MM.1S (cell line): ENCODE measurements around the gene SLC26A8.

Source experiments
- DNase-seq: peaks from one replicate; pipeline ENCODE4 v3.0.0-alpha.2; 2015
- H2AFZ ChIP-seq: fragments of 300-600 bp; sonication (generic); 2 replicates; pipeline ENCODE4 v1.6.0; 2016; ENCODE audit warnings: antibody characterized with exemption, low read length
- H3F3A ChIP-seq: fragments of 300-600 bp; sonication (generic); 2 replicates; pipeline ENCODE4 v1.6.1; 2016; ENCODE audit warnings: mild to moderate bottlenecking, antibody characterized with exemption, low read length, moderate library complexity, mixed read lengths; ENCODE audit not compliant: insufficient read depth
- H3K27ac ChIP-seq: fragments of 300-600 bp; sonication (generic); 2 replicates; pipeline ENCODE4 v1.5.1; 2016; ENCODE audit warnings: mild to moderate bottlenecking, low read length
- H3K27me3 ChIP-seq: fragments of 300-600 bp; sonication (generic); replicated peaks from 2 replicates; pipeline ENCODE4 v1.6.0; 2016; ENCODE audit warnings: low read length; ENCODE audit not compliant: insufficient read depth
- H3K36me3 ChIP-seq: fragments of 300-600 bp; sonication (generic); replicated peaks from 2 replicates; pipeline ENCODE4 v1.6.1; 2016; ENCODE audit warnings: mild to moderate bottlenecking, low read length, mixed read lengths; ENCODE audit not compliant: insufficient read depth
- H3K4me1 ChIP-seq: fragments of 300-600 bp; sonication (generic); 2 replicates; pipeline ENCODE4 v1.6.1; 2016; ENCODE audit warnings: low read length, mixed read lengths
- H3K4me2 ChIP-seq: fragments of 300-600 bp; sonication (generic); 2 replicates; pipeline ENCODE4 v1.6.0; 2016; ENCODE audit warnings: low read depth, low read length
- H3K4me3 ChIP-seq: fragments of 300-600 bp; sonication (generic); 2 replicates; pipeline ENCODE4 v1.5.1; 2016; ENCODE audit warnings: low read length, mixed read lengths
- H3K79me2 ChIP-seq: fragments of 300-600 bp; sonication (generic); 2 replicates; pipeline ENCODE4 v1.6.1; 2016; ENCODE audit warnings: mixed run types, low read length, mixed read lengths
- H3K9ac ChIP-seq: fragments of 300-600 bp; sonication (generic); 2 replicates; pipeline ENCODE4 v1.6.1; 2016; ENCODE audit warnings: low read length, mixed read lengths
- H3K9me2 ChIP-seq: fragments of 300-600 bp; sonication (generic); replicated peaks from 2 replicates; pipeline ENCODE4 v1.6.1; 2016; ENCODE audit warnings: mild to moderate bottlenecking, low read length, mixed read lengths; ENCODE audit not compliant: insufficient read depth
- H3K9me3 ChIP-seq: fragments of 300-600 bp; sonication (generic); replicated peaks from 2 replicates; pipeline ENCODE4 v1.6.1; 2016; ENCODE audit warnings: mild to moderate bottlenecking, low read length, mixed read lengths; ENCODE audit not compliant: insufficient read depth
- H4K20me1 ChIP-seq: fragments of 300-600 bp; sonication (generic); 2 replicates; pipeline ENCODE4 v1.6.1; 2016; ENCODE audit warnings: mild to moderate bottlenecking, low read length, moderate library complexity, mixed read lengths; ENCODE audit not compliant: insufficient read depth
- EZH2 ChIP-seq: fragments of 300-600 bp; sonication (generic); optimal IDR thresholded peaks from 2 replicates; pipeline ENCODE3; 2017; ENCODE audit warnings: low read depth, mild to moderate bottlenecking, antibody characterized with exemption, low read length, mixed read lengths
- EZH2phosphoT487 ChIP-seq: fragments of 300-600 bp; sonication (generic); IDR thresholded peaks from 2 replicates; pipeline ENCODE4 v1.6.1; 2018; ENCODE audit warnings: antibody characterized with exemption, low read length
- TF ChIP-seq, protein P1 (sequence below): fragments of 300-600 bp; sonication (generic); IDR thresholded peaks from 2 replicates; pipeline ENCODE4 v1.5.1; 2016; ENCODE audit warnings: antibody characterized with exemption, low read length, mixed read lengths

SLC26A8 gene

DNA sequence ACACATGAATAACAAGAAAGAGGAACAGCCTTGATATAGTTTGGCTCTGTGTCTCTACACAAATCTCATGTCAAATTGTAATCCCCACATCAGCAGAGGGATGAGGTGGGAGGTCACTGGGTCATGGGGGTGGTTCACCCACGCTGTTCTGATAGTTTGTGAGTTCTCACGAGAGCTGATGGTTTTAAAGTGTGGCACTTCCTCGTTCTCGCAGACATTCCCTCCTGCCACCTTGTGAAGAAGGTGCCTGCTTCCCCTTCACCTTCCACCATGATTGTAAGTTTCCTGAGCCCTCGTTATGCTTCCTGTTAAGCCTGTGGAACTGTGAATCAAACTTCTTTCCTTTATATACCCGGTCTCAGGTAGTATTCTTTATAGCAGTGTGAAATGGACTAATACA, 116.7 kb downstream of the SLC26A8 start:
- H3K4me1 ChIP-seq, result no peaks in the 10 kb centered on the region
- H3F3A ChIP-seq, result no peaks in the 10 kb centered on the region
- H2AFZ ChIP-seq, result no peak overlapping the region
- H3K4me3 ChIP-seq, result no peak overlapping the region
- H3K36me3 ChIP-seq, result peaks cover 15% of the 10 kb centered on the region
- no peaks in the 10 kb centered on the region for H3K27me3 ChIP-seq
- no peaks in the 10 kb centered on the region for H3K9me3 ChIP-seq
- no peak for DNase-seq
- no peak overlapping the region for H3K27ac ChIP-seq
- H4K20me1 ChIP-seq, result peaks cover 6% of the 10 kb centered on the region; the same call in 1 of the 2 replicates
- peaks cover 95% of the 10 kb centered on the region for H3K79me2 ChIP-seq
- no peaks in the 10 kb centered on the region for H3K9me2 ChIP-seq
- H3K9ac ChIP-seq, result no peak overlapping the region
- no peak overlapping the region for H3K4me2 ChIP-seq
- TF ChIP-seq EZH2phosphoT487 (no peak), EZH2 (no peak)
- TF ChIP-seq, protein P1, sequence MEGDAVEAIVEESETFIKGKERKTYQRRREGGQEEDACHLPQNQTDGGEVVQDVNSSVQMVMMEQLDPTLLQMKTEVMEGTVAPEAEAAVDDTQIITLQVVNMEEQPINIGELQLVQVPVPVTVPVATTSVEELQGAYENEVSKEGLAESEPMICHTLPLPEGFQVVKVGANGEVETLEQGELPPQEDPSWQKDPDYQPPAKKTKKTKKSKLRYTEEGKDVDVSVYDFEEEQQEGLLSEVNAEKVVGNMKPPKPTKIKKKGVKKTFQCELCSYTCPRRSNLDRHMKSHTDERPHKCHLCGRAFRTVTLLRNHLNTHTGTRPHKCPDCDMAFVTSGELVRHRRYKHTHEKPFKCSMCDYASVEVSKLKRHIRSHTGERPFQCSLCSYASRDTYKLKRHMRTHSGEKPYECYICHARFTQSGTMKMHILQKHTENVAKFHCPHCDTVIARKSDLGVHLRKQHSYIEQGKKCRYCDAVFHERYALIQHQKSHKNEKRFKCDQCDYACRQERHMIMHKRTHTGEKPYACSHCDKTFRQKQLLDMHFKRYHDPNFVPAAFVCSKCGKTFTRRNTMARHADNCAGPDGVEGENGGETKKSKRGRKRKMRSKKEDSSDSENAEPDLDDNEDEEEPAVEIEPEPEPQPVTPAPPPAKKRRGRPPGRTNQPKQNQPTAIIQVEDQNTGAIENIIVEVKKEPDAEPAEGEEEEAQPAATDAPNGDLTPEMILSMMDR, result no peak

DNA sequence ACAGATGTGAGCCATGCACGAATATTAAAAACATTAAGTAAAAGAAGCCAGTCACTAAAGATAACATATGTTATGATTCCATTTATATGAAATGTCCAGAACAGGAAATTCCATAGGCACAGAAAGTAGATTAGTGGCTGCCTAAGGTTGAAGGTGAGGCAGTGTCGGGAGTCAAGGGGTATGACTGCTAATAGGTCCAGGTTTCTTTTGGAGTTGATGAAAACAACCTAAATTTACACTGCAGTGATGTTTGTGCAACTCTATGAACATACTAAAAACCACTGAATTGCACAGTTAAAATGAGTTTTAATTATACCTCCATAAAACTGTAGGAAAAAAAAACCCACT, 118.0 kb downstream of the SLC26A8 start:
- H4K20me1 ChIP-seq, result peaks cover 6% of the 10 kb centered on the region; the same call in 1 of the 2 replicates

DNA sequence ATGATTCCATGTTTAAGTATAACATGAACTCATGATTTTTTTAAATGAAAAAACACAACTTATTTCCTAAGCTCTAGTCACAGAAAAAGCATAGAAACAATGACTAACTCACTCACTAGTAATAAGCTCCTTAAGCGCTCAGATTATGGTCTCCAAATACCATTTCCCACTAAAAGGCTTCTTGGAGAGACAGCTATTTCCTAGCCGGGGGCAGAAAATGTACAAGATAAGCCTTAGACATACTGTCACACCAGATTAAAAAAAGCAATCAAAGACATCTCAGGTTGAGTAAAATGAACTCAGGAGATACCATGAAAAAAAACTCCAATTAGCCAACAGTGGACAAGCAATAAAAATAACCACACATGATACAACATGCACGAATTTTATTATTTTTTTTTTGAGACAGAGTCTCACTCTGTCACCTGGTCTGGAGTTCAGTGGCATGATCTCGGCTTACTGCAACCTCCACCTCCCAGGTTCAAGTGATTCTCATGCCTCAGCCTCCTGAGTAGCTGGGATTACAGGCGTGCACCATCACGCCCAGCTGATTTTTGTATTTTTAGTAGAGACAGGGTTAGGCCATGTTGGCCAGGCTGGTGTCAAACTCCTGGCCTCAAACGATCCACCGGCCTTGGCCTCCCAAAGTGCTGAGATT, 118.5 kb downstream of the SLC26A8 start:
- peaks cover 6% of the 10 kb centered on the region; the same call in 1 of the 2 replicates for H4K20me1 ChIP-seq
- H3K27me3 ChIP-seq, result no peaks in the 10 kb centered on the region
- H3F3A ChIP-seq, result no peaks in the 10 kb centered on the region
- H2AFZ ChIP-seq, result no peak overlapping the region
- no peaks in the 10 kb centered on the region for H3K9me2 ChIP-seq
- H3K27ac ChIP-seq, result no peak overlapping the region
- TF ChIP-seq EZH2phosphoT487 (no peak), EZH2 (no peak)
- TF ChIP-seq, protein P1, result no peak
- H3K9me3 ChIP-seq, result no peaks in the 10 kb centered on the region
- H3K4me3 ChIP-seq, result no peak overlapping the region
- peaks cover 13% of the 10 kb centered on the region for H3K36me3 ChIP-seq
- DNase-seq, result no peak
- no peak overlapping the region for H3K9ac ChIP-seq
- peaks cover 95% of the 10 kb centered on the region for H3K79me2 ChIP-seq
- no peaks in the 10 kb centered on the region for H3K4me1 ChIP-seq
- H3K4me2 ChIP-seq, result no peak overlapping the region

More for the DNA sequence above, 118.0 kb downstream of the SLC26A8 start:
- TF ChIP-seq EZH2phosphoT487, result no peak
- no peak for TF ChIP-seq EZH2
- TF ChIP-seq, protein P1, result no peak
- Histone ChIP-seq H3K27ac (no peak overlapping the region), H3K27me3 (no peaks in the 10 kb centered on the region), H3K79me2 (peaks cover 95% of the 10 kb centered on the region), H3K9ac (no peak overlapping the region), H3K4me1 (no peaks in the 10 kb centered on the region), H3K4me2 (no peak overlapping the region), H3F3A (no peaks in the 10 kb centered on the region), H2AFZ (no peak overlapping the region), H3K9me2 (no peaks in the 10 kb centered on the region), H3K9me3 (no peaks in the 10 kb centered on the region), H3K36me3 (peaks cover 13% of the 10 kb centered on the region), H3K4me3 (no peak overlapping the region)
- no peak for DNase-seq
